ENCODE measurements around the gene ZC3H18.
"Not testable (repeated sequence)": the region's sequence is repeated elsewhere in the genome, so short reads cannot be mapped to it uniquely, and the experiment has no call there.

ZC3H18 gene

DNA sequence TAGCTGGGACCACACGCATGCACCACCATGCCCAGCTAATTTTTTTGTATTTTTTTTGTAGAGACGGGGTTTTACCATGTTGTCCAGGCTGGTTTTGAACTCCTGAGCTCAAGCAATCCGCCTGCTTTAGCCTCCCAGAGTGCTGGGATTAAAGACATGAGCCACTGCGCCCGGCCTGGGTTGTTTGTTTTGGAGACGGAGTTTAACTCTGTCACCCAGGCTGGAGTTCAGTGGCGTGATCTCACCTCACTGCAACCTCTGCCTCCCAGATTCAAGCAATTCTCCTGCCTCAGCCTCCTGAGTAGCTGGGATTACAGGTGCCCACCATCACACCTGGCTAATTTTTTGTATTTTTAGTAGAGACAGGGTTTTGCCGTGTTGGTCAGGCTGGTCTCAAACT is 39.2 kb downstream of the ZC3H18 start:
- DNase-seq = not testable (repeated sequence)

DNA sequence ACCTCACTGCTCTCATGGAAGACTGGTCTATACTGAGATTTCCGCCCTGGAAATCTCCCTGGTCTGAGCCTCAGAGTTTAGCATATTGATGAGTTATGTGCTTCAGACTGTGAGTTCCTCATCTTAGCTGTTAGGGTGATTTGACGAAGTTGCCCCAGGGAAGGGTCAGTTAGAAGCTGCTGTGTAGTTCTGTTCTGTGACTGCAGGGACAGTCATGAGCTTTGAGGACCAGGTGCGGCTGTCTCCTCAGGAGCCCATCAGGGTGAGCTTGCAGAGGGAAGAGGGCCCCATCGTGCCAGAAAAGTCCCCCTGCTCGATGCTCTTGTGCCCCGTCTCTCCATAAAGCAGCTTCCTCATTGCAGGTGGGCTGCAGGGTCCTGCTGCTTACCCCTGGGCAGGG is 39.9 kb downstream of the ZC3H18 start:
- no peak for DNase-seq

GRCh38 chr16:88610909-88611812 is 41.0 kb downstream of the ZC3H18 start:
- DNase-seq = no peak

- no peak for DNase-seq
Measured at GRCh38 chr16:88613293-88613692, 43.1 kb downstream of the ZC3H18 start.

GRCh38 chr16:88613911-88614817 is 44.0 kb downstream of the ZC3H18 start:
- no peak for DNase-seq

- no peak for DNase-seq
Measured at GRCh38 chr16:88614818-88615580, 44.8 kb downstream of the ZC3H18 start.

DNA sequence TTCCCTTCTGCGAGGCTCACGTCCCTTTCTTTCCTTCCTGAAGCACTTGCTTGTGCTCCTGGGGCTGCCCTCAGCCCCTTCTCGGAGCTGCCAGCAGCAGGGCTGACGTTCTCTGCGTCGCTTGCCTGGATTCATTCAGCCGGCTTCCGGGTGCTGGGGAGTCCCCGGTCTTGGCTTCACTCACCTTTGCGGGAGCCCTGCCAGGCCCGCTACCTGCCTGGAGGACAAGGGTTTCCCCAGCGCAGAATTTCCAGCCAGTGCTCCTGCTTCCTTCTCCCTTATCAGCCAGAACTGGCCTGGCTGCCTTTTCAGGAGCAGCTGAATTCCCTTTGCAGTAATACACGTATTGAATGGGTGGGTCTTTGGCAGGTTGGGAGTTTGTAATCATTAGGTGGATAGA is 46.1 kb downstream of the ZC3H18 start:
- DNase-seq = no peak

DNA sequence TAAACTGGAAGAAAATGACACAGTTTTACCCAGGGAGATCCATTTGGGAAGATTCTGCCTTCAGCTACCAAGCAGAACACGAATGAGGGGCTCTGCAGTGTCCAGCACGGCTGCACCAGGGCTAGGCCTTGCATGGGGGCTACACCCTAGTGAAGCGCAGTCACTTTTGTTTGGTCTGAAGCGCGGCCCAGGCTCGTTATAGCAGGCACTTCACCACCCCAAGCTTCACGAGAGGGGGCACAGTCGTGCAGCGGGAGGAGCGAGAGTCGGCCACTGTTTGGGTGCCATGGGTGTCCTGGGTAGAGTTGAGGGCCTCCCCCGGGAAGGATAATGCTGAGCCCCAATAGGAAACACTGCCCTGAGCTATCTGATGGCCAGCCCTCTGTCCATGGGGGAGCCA is 46.5 kb downstream of the ZC3H18 start:
- no peak for DNase-seq

GRCh38 chr16:88617268-88618031 is 47.2 kb downstream of the ZC3H18 start:
- DNase-seq = no peak

DNA sequence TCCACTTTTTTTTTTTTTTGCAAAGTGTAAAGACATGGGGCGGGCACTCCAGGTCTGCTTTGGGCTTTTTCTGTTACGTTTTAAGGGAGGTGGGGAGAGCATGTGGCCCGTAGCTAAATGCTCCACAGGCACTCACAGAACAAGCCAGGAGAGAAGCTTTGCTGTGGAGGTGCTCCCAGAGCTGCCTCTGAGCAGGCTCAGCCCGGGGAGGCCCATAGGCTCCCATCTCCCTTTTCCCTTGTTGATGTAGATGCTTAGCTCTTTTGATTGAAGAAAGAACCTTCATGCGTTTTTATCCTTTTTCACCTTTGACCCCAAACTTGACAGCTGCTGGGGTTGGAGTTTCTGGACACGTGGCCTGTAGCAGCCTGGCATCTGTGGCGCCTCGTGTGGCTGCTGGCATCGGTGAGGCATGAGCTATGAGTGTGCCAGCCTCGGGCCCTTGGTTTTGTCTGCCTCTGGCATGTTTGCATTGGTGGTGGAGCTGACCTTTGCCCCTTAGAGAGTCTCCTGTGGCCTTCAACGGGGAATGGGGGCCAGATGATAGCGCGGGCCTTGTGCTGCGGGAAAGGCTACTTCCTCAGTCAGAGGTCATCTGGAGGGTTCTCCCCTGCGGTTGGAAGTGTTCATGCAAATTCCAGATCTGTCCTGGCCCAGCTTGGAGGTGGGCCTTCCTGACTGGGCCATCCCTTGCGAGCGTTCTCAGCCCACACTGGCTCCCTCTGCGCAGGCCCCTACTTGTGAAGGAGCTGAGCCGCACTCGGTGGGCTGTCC is 48.2 kb downstream of the ZC3H18 start:
- DNase-seq = no peak

- no peak for DNase-seq
Measured at GRCh38 chr16:88618956-88619667, 48.9 kb downstream of the ZC3H18 start.

GRCh38 chr16:88619859-88620815 is 49.9 kb downstream of the ZC3H18 start:
- DNase-seq = no peak

- DNase-seq = no peak
Measured at GRCh38 chr16:88622125-88622524, 51.9 kb downstream of the ZC3H18 start.

GRCh38 chr16:88622866-88623265 is 52.7 kb downstream of the ZC3H18 start:
- DNase-seq = no peak

- DNase-seq = no peak
Measured at GRCh38 chr16:88623858-88624257, 53.7 kb downstream of the ZC3H18 start.

- DNase-seq = no peak
Measured at GRCh38 chr16:88624481-88624880, 54.3 kb downstream of the ZC3H18 start.

DNA sequence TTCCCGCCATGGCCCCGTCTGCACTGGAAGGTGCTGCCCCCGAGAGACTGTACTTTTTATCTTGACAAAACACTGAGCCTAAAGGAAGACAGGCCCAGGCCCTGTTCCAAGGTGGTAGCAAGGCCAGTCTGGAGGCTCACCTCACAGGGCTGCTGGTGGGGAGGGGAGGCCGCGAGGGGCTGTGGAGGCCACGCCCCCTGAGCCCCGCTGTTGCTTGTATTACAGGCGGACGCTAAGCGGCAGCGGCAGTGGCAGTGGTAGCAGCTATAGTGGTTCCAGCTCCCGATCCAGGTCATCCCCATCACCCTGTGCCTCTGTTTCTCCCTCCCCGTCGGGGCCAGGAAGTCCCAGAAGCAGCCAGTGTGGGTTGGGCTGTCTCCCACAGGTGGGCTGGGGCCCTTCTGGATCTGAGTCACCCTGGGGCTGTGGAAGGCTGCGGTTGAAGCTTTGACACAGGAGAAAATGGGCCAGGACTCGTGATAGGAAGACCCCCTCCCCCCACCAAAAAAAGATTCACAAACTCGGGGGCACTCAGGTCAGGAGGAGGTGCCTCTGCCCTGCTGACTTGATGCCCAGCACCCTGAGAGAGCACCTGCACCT is 54.9 kb downstream of the ZC3H18 start:
- DNase-seq = no peak

DNA sequence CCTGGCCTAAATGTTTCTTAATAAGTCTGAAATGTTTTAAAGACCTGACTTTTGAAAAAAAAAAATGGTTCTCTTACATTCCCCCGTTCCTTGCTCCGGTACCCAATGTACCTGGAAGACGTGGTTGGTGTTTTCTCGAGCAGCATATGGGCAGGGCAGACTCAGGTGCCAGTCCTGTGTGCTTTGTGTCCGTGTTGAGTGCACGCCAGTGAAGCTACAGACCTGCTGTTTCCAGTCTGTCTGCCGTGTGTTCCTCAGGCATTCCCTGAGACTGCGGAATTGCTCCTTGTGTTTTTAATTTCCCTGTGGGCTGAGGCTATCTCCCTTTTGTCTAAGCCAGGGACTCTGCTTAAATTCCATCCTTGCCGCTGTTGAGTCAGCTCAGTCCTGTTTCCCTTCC is 56.4 kb downstream of the ZC3H18 start:
- no peak for DNase-seq

Data from GOT3 (cell line).